GM23338 (cell line): ENCODE data around the gene MPP3. TPM values are rescaled to one million over a fixed set of nuclear protein-coding genes. Genes with fewer than 3 reads are reported as not detected.

Source experiments
- ATAC-seq: fragments of 200-7000 bp; cut with Tn5 transposase; 3 replicates; pipeline ENCODE4 v1.9.1; 2020
- DNase-seq: peaks from one replicate; pipeline ENCODE4 v3.0.0-alpha.2; 2015; ENCODE audit warnings: low spot score
- H2AFZ ChIP-seq: fragments of 200-600 bp; sonication (generic); 2 replicates; pipeline ENCODE4 v1.8.0; 2016; ENCODE audit warnings: antibody characterized with exemption, mild to moderate bottlenecking, moderate library complexity
- H3F3A ChIP-seq: fragments of 200-600 bp; sonication (generic); replicated peaks from 2 replicates; pipeline ENCODE4 v1.8.0; 2017; ENCODE audit warnings: antibody characterized with exemption, mixed run types, low read depth
- H3K27ac ChIP-seq: fragments of 200-600 bp; sonication (generic); 2 replicates; pipeline ENCODE4 v1.6.1; 2016; ENCODE audit warnings: low read depth
- H3K27me3 ChIP-seq: fragments of 200-600 bp; sonication (generic); 2 replicates; pipeline ENCODE4 v1.8.0; 2016; ENCODE audit warnings: mild to moderate bottlenecking, mixed run types, moderate library complexity; ENCODE audit not compliant: insufficient read depth
- H3K36me3 ChIP-seq: fragments of 200-600 bp; sonication (generic); 2 replicates; pipeline ENCODE4 v1.8.0; 2016; ENCODE audit warnings: mild to moderate bottlenecking; ENCODE audit not compliant: insufficient read depth
- H3K4me1 ChIP-seq: fragments of 200-600 bp; sonication (generic); 2 replicates; pipeline ENCODE4 v1.8.0; 2016; ENCODE audit warnings: mild to moderate bottlenecking, moderate library complexity; ENCODE audit not compliant: insufficient read depth
- H3K4me2 ChIP-seq: fragments of 200-600 bp; sonication (generic); 2 replicates; pipeline ENCODE4 v1.7.1; 2017; ENCODE audit warnings: mixed run types
- H3K4me3 ChIP-seq: fragments of 200-600 bp; sonication (generic); 2 replicates; pipeline ENCODE4 v1.6.1; 2016; ENCODE audit warnings: mixed run types
- H3K79me2 ChIP-seq: fragments of 200-600 bp; sonication (generic); replicated peaks from 2 replicates; pipeline ENCODE4 v1.8.0; 2017; ENCODE audit warnings: mild to moderate bottlenecking; ENCODE audit not compliant: insufficient read depth
- H3K9me2 ChIP-seq: fragments of 200-600 bp; sonication (generic); 2 replicates; pipeline ENCODE4 v1.8.0; 2017; ENCODE audit not compliant: insufficient read depth
- H4K20me1 ChIP-seq: fragments of 200-600 bp; sonication (generic); replicated peaks from 2 replicates; pipeline ENCODE4 v1.8.0; 2017; ENCODE audit warnings: mild to moderate bottlenecking; ENCODE audit not compliant: insufficient read depth
- H3K27ac Mint-ChIP-seq: 2 replicates; pipeline ENCODE4 v1.8.0; 2020; ENCODE audit warnings: inconsistent platforms, mild to moderate bottlenecking, moderate library complexity, mixed read lengths
- H3K27me3 Mint-ChIP-seq: 3 replicates; pipeline ENCODE4 v1.8.0; 2022; ENCODE audit warnings: low read depth, mild to moderate bottlenecking, moderate library complexity, mixed read lengths, inconsistent platforms; ENCODE audit not compliant: insufficient read depth, poor library complexity
- H3K36me3 Mint-ChIP-seq: 3 replicates; pipeline ENCODE4 v1.8.0; 2021; ENCODE audit warnings: low read depth, mild to moderate bottlenecking, inconsistent platforms, moderate library complexity, mixed read lengths
- H3K4me1 Mint-ChIP-seq: 3 replicates; pipeline ENCODE4 v1.8.0; 2020; ENCODE audit warnings: mild to moderate bottlenecking, inconsistent platforms, mixed read lengths
- H3K4me3 Mint-ChIP-seq: 3 replicates; pipeline ENCODE4 v1.8.0; 2021; ENCODE audit warnings: moderate library complexity, mild to moderate bottlenecking, inconsistent platforms, mixed read lengths
- H3K9me3 Mint-ChIP-seq: 3 replicates; pipeline ENCODE4 v1.8.0; 2020; ENCODE audit warnings: moderate library complexity, mild to moderate bottlenecking, inconsistent platforms, mixed read lengths
- CREB1 ChIP-seq: fragments of 250-450 bp; sonication (Bioruptor Pico); IDR thresholded peaks from 2 replicates; pipeline ENCODE4 v1.5.0; 2020; ENCODE audit warnings: low read depth, mild to moderate bottlenecking, moderate library complexity
- EZH2 ChIP-seq: fragments of 200-600 bp; sonication (generic); IDR thresholded peaks from one replicate; pipeline ENCODE4 v1.8.0; 2017; ENCODE audit warnings: antibody characterized with exemption, mild to moderate bottlenecking, low read depth; ENCODE audit not compliant: unreplicated experiment
- EZH2phosphoT487 ChIP-seq: fragments of 200-600 bp; sonication (generic); IDR thresholded peaks from one replicate; pipeline ENCODE4 v1.8.1; 2018; ENCODE audit warnings: antibody characterized with exemption; ENCODE audit not compliant: unreplicated experiment
- JUNB ChIP-seq: IDR thresholded peaks from one replicate; pipeline ENCODE4 v1.6.1; 2016; ENCODE audit warnings: antibody characterized with exemption; ENCODE audit not compliant: unreplicated experiment
- NANOG ChIP-seq: IDR thresholded peaks from 2 replicates; pipeline ENCODE4 v1.6.1; 2016; ENCODE audit warnings: antibody characterized with exemption, borderline replicate concordance
- POLR2AphosphoS5 ChIP-seq: IDR thresholded peaks from 2 replicates; pipeline ENCODE4 v1.6.1; 2016; ENCODE audit warnings: antibody characterized with exemption, low read depth
- STAT1 ChIP-seq: IDR thresholded peaks from one replicate; pipeline ENCODE4 v1.6.1; 2016; ENCODE audit warnings: antibody characterized with exemption; ENCODE audit not compliant: unreplicated experiment
- ZNF114 ChIP-seq: fragments of 250-450 bp; sonication (Bioruptor Pico); IDR thresholded peaks from 2 replicates; pipeline ENCODE4 v1.5.0; 2020; ENCODE audit warnings: mild to moderate bottlenecking, moderate library complexity
- ZNF331 ChIP-seq: fragments of 250-450 bp; sonication (Bioruptor Pico); IDR thresholded peaks from 2 replicates; pipeline ENCODE4 v1.5.0; 2020; ENCODE audit warnings: low read depth, mild to moderate bottlenecking, moderate library complexity
- polyA plus RNA-seq: library from polyadenylated mRNA; unstranded; fragments of >200 nt; fragmentation: Nextera tagmentation; extraction: Ambion mirVana; gene quantifications from 2 replicates; pipeline ENCODE4 v1.2.1, GENCODE V29; 2016
- total RNA-seq: library from RNA; depleted of rRNA; stranded (reverse); fragments of >200 nt; shearing (Covaris generic); gene quantifications from 2 replicates; pipeline ENCODE4 v1.2.3, GENCODE V29; 2014
- TF ChIP-seq, protein P1 (sequence below), 2 experiments: fragments of 200-600 bp in 1 of 2; sonication (generic) in 1 of 2; conservative IDR thresholded peaks; 2 replicates each; pipeline versions ENCODE4 v1.5.1 to v1.6.1; 2016 to 2017; ENCODE audit warnings: antibody characterized with exemption in 2 of 2, low read depth in 2 of 2, mild to moderate bottlenecking in 2 of 2, moderate library complexity in 1 of 2
- TF ChIP-seq, protein P2 (sequence below): fragments of 250-450 bp; sonication (Bioruptor Pico); IDR thresholded peaks from 2 replicates; pipeline ENCODE4 v1.5.0; 2020; ENCODE audit warnings: mild to moderate bottlenecking, moderate library complexity
- TF ChIP-seq, protein P3 (sequence below): IDR thresholded peaks from 2 replicates; pipeline ENCODE4 v1.6.1; 2016; ENCODE audit warnings: antibody characterized with exemption
- TF ChIP-seq, protein P4 (sequence below): IDR thresholded peaks from one replicate; pipeline ENCODE4 v1.6.1; 2018; ENCODE audit warnings: antibody characterized with exemption; ENCODE audit not compliant: unreplicated experiment

The MPP3 gene
- total and polyA plus RNA-seq, 2 experiments from 2014 or later, result 6.6 to 7.4 TPM

DNA sequence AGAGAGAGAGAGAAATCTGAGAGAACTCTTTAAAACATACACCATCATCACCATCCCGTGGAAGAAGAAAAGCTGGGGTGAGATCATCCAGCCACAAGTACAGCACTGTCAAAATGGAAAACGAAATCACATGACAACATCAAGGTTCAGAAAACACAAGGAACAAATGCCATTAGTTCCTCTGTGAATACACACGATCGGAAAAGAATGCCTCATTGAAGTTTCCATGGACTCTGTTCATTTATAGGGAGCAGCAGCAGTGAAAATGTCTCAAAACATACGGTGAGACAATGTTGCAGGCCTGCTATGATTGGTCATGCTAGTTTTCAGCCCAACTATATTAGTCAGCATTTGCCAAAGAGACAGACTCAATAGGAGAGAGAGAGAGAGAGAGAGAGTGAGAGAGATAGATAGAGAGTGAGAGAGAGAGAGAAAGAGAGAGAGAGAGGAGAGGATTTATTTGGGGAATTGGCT is 48.3 kb downstream of the MPP3 start:
- Mint-ChIP-seq H3K9me3 (no peaks in the 10 kb centered on the region), H3K4me3 (no peak overlapping the region)
- no peak overlapping the region for H3K27ac ChIP-seq

More for the DNA sequence above, 48.3 kb downstream of the MPP3 start:
- H3K9me2 ChIP-seq, result no peaks in the 10 kb centered on the region
- H2AFZ ChIP-seq, result no peak overlapping the region
- H4K20me1 ChIP-seq, result no peaks in the 10 kb centered on the region
- H3K4me2 ChIP-seq, result no peak overlapping the region
- DNase-seq, result no peak
- H3K27me3 ChIP-seq, result peaks cover 17% of the 10 kb centered on the region
- no peaks in the 10 kb centered on the region for H3F3A ChIP-seq
- no peak for ATAC-seq
- TF ChIP-seq EZH2 (no peak), ZNF114 (CRISPR knock-in tag) (no peak), POLR2AphosphoS5 (no peak), STAT1 (no peak), JUNB (no peak), CREB1 (CRISPR knock-in tag) (no peak), NANOG (no peak), EZH2phosphoT487 (no peak), ZNF331 (CRISPR knock-in tag) (no peak)
- TF ChIP-seq, protein P1, sequence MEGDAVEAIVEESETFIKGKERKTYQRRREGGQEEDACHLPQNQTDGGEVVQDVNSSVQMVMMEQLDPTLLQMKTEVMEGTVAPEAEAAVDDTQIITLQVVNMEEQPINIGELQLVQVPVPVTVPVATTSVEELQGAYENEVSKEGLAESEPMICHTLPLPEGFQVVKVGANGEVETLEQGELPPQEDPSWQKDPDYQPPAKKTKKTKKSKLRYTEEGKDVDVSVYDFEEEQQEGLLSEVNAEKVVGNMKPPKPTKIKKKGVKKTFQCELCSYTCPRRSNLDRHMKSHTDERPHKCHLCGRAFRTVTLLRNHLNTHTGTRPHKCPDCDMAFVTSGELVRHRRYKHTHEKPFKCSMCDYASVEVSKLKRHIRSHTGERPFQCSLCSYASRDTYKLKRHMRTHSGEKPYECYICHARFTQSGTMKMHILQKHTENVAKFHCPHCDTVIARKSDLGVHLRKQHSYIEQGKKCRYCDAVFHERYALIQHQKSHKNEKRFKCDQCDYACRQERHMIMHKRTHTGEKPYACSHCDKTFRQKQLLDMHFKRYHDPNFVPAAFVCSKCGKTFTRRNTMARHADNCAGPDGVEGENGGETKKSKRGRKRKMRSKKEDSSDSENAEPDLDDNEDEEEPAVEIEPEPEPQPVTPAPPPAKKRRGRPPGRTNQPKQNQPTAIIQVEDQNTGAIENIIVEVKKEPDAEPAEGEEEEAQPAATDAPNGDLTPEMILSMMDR (conservative IDR thresholded peaks at IDR 0.05; ENCODE audit: low read depth in 2 of 2), result no peak
- TF ChIP-seq, protein P2, sequence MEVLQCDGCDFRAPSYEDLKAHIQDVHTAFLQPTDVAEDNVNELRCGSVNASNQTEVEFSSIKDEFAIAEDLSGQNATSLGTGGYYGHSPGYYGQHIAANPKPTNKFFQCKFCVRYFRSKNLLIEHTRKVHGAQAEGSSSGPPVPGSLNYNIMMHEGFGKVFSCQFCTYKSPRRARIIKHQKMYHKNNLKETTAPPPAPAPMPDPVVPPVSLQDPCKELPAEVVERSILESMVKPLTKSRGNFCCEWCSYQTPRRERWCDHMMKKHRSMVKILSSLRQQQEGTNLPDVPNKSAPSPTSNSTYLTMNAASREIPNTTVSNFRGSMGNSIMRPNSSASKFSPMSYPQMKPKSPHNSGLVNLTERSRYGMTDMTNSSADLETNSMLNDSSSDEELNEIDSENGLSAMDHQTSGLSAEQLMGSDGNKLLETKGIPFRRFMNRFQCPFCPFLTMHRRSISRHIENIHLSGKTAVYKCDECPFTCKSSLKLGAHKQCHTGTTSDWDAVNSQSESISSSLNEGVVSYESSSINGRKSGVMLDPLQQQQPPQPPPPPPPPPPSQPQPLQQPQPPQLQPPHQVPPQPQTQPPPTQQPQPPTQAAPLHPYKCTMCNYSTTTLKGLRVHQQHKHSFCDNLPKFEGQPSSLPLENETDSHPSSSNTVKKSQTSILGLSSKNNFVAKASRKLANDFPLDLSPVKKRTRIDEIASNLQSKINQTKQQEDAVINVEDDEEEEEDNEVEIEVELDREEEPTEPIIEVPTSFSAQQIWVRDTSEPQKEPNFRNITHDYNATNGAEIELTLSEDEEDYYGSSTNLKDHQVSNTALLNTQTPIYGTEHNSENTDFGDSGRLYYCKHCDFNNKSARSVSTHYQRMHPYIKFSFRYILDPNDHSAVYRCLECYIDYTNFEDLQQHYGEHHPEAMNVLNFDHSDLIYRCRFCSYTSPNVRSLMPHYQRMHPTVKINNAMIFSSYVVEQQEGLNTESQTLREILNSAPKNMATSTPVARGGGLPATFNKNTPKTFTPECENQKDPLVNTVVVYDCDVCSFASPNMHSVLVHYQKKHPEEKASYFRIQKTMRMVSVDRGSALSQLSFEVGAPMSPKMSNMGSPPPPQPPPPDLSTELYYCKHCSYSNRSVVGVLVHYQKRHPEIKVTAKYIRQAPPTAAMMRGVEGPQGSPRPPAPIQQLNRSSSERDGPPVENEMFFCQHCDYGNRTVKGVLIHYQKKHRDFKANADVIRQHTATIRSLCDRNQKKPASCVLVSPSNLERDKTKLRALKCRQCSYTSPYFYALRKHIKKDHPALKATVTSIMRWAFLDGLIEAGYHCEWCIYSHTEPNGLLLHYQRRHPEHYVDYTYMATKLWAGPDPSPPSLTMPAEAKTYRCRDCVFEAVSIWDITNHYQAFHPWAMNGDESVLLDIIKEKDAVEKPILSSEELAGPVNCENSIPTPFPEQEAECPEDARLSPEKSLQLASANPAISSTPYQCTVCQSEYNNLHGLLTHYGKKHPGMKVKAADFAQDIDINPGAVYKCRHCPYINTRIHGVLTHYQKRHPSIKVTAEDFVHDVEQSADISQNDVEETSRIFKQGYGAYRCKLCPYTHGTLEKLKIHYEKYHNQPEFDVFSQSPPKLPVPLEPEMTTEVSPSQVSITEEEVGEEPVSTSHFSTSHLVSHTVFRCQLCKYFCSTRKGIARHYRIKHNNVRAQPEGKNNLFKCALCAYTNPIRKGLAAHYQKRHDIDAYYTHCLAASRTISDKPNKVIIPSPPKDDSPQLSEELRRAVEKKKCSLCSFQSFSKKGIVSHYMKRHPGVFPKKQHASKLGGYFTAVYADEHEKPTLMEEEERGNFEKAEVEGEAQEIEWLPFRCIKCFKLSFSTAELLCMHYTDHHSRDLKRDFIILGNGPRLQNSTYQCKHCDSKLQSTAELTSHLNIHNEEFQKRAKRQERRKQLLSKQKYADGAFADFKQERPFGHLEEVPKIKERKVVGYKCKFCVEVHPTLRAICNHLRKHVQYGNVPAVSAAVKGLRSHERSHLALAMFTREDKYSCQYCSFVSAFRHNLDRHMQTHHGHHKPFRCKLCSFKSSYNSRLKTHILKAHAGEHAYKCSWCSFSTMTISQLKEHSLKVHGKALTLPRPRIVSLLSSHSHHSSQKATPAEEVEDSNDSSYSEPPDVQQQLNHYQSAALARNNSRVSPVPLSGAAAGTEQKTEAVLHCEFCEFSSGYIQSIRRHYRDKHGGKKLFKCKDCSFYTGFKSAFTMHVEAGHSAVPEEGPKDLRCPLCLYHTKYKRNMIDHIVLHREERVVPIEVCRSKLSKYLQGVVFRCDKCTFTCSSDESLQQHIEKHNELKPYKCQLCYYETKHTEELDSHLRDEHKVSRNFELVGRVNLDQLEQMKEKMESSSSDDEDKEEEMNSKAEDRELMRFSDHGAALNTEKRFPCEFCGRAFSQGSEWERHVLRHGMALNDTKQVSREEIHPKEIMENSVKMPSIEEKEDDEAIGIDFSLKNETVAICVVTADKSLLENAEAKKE (CRISPR knock-in tag), result no peak
- TF ChIP-seq, protein P3, sequence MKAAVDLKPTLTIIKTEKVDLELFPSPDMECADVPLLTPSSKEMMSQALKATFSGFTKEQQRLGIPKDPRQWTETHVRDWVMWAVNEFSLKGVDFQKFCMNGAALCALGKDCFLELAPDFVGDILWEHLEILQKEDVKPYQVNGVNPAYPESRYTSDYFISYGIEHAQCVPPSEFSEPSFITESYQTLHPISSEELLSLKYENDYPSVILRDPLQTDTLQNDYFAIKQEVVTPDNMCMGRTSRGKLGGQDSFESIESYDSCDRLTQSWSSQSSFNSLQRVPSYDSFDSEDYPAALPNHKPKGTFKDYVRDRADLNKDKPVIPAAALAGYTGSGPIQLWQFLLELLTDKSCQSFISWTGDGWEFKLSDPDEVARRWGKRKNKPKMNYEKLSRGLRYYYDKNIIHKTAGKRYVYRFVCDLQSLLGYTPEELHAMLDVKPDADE, result no peak
- TF ChIP-seq, protein P4, sequence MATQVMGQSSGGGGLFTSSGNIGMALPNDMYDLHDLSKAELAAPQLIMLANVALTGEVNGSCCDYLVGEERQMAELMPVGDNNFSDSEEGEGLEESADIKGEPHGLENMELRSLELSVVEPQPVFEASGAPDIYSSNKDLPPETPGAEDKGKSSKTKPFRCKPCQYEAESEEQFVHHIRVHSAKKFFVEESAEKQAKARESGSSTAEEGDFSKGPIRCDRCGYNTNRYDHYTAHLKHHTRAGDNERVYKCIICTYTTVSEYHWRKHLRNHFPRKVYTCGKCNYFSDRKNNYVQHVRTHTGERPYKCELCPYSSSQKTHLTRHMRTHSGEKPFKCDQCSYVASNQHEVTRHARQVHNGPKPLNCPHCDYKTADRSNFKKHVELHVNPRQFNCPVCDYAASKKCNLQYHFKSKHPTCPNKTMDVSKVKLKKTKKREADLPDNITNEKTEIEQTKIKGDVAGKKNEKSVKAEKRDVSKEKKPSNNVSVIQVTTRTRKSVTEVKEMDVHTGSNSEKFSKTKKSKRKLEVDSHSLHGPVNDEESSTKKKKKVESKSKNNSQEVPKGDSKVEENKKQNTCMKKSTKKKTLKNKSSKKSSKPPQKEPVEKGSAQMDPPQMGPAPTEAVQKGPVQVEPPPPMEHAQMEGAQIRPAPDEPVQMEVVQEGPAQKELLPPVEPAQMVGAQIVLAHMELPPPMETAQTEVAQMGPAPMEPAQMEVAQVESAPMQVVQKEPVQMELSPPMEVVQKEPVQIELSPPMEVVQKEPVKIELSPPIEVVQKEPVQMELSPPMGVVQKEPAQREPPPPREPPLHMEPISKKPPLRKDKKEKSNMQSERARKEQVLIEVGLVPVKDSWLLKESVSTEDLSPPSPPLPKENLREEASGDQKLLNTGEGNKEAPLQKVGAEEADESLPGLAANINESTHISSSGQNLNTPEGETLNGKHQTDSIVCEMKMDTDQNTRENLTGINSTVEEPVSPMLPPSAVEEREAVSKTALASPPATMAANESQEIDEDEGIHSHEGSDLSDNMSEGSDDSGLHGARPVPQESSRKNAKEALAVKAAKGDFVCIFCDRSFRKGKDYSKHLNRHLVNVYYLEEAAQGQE, result no peak
- H3K27ac Mint-ChIP-seq, result no peak overlapping the region
- H3K36me3 ChIP-seq, result no peaks in the 10 kb centered on the region
- H3K4me1 ChIP-seq, result peaks cover 2% of the 10 kb centered on the region
- no peaks in the 10 kb centered on the region for H3K36me3 Mint-ChIP-seq
- no peak overlapping the region for H3K4me3 ChIP-seq
- H3K4me1 Mint-ChIP-seq, result peaks cover 2% of the 10 kb centered on the region; the same call in 1 of the 3 replicates
- peaks cover 12% of the 10 kb centered on the region for H3K27me3 Mint-ChIP-seq
- no peaks in the 10 kb centered on the region for H3K79me2 ChIP-seq
